ENCODE measurements around the gene YAP1.

DNA sequence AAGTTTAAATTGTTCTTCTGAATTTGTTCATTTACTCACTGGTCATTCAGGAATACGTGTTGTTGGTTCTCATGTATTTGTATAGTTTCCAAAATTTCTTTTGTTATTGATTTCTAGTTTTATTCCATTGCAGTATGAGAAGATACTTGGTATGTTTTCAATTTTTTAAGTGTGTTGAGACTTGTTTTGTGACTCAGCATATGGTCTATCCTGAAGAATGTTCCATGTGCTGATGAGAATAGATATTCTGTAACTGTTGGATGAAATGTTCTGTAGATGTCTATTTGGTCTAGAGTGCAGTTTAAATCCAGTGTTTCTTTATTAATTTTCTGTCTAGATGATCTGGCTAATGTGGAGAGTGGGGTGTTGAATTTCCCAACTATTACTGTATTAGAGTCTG lies 39.5 kb upstream of the YAP1 start:
- TF ChIP-seq, protein P1, sequence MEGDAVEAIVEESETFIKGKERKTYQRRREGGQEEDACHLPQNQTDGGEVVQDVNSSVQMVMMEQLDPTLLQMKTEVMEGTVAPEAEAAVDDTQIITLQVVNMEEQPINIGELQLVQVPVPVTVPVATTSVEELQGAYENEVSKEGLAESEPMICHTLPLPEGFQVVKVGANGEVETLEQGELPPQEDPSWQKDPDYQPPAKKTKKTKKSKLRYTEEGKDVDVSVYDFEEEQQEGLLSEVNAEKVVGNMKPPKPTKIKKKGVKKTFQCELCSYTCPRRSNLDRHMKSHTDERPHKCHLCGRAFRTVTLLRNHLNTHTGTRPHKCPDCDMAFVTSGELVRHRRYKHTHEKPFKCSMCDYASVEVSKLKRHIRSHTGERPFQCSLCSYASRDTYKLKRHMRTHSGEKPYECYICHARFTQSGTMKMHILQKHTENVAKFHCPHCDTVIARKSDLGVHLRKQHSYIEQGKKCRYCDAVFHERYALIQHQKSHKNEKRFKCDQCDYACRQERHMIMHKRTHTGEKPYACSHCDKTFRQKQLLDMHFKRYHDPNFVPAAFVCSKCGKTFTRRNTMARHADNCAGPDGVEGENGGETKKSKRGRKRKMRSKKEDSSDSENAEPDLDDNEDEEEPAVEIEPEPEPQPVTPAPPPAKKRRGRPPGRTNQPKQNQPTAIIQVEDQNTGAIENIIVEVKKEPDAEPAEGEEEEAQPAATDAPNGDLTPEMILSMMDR (IDR thresholded peaks at IDR 0.05): no peak
- no peak for TF ChIP-seq POLR2A (IDR thresholded peaks at IDR 0.05)
- TF ChIP-seq POLR2AphosphoS5 (IDR thresholded peaks at IDR 0.05): no peak
